ENCODE data around the gene NUDT9.
"Not testable (repeated sequence)": the region's sequence is repeated elsewhere in the genome, so short reads cannot be mapped to it uniquely, and the experiment has no call there.

The NUDT9 gene

GRCh38 chr4:87409420-87409939 is 12.9 kb upstream of the NUDT9 start:
- DNase-seq (ENCODE audit: low read depth), result no peak

- no peak for DNase-seq (ENCODE audit: low read depth)
These were observed 12.2 kb upstream of the NUDT9 start for GRCh38 chr4:87410157-87410556.

- no peak for DNase-seq (ENCODE audit: low read depth)
These were observed 11.7 kb upstream of the NUDT9 start for GRCh38 chr4:87410679-87411078.

- DNase-seq (ENCODE audit: low read depth), result no peak
These were observed 7.6 kb upstream of the NUDT9 start for GRCh38 chr4:87414816-87415215.

- DNase-seq (ENCODE audit: low read depth), result no peak
These were observed 5.4 kb upstream of the NUDT9 start for GRCh38 chr4:87416965-87417364.

GRCh38 chr4:87418410-87418809 is 4.0 kb upstream of the NUDT9 start:
- not testable (repeated sequence) for DNase-seq (ENCODE audit: low read depth)

- DNase-seq (ENCODE audit: low read depth), result no peak
These were observed 2.7 kb upstream of the NUDT9 start for GRCh38 chr4:87419578-87420249.

- DNase-seq (ENCODE audit: low read depth), result no peak
These were observed 2.0 kb upstream of the NUDT9 start for GRCh38 chr4:87420276-87420830.

- no peak for DNase-seq (ENCODE audit: low read depth)
These were observed 1.1 kb downstream of the NUDT9 start for GRCh38 chr4:87423317-87424098.

- not testable (repeated sequence) for DNase-seq (ENCODE audit: low read depth)
These were observed 1.7 kb downstream of the NUDT9 start for GRCh38 chr4:87424099-87424543.

- no peak for DNase-seq (ENCODE audit: low read depth)
These were observed 3.3 kb downstream of the NUDT9 start for GRCh38 chr4:87425711-87426110.

- DNase-seq (ENCODE audit: low read depth), result no peak
These were observed 4.6 kb downstream of the NUDT9 start for GRCh38 chr4:87426865-87427517.

GRCh38 chr4:87427518-87427868 is 5.1 kb downstream of the NUDT9 start:
- no peak for DNase-seq (ENCODE audit: low read depth)

- no peak for DNase-seq (ENCODE audit: low read depth)
These were observed 6.6 kb downstream of the NUDT9 start for GRCh38 chr4:87428979-87429378.

GRCh38 chr4:87430038-87430437 is 7.7 kb downstream of the NUDT9 start:
- DNase-seq (ENCODE audit: low read depth), result no peak

GRCh38 chr4:87433342-87433741 is 11.0 kb downstream of the NUDT9 start:
- no peak for DNase-seq (ENCODE audit: low read depth)

GRCh38 chr4:87442889-87443288 is 20.5 kb downstream of the NUDT9 start:
- DNase-seq (ENCODE audit: low read depth), result no peak

- DNase-seq (ENCODE audit: low read depth), result no peak
These were observed 22.4 kb downstream of the NUDT9 start for GRCh38 chr4:87444741-87445140.

- no peak for DNase-seq (ENCODE audit: low read depth)
These were observed 23.6 kb downstream of the NUDT9 start for GRCh38 chr4:87445964-87446363.

- DNase-seq (ENCODE audit: low read depth), result not testable (repeated sequence)
These were observed 24.0 kb downstream of the NUDT9 start for GRCh38 chr4:87446375-87446774.

GRCh38 chr4:87451537-87451936 is 29.2 kb downstream of the NUDT9 start:
- DNase-seq (ENCODE audit: low read depth), result no peak

- DNase-seq (ENCODE audit: low read depth), result no peak
These were observed 36.5 kb downstream of the NUDT9 start for GRCh38 chr4:87458913-87459312.

GRCh38 chr4:87461281-87461700 is 38.9 kb downstream of the NUDT9 start:
- DNase-seq (ENCODE audit: low read depth), result no peak

Measured in stimulated activated CD8-positive, alpha-beta memory T cell treated with anti-CD3 and anti-CD28 coated beads, Interleukin-4, amount 100 ng/mL, for 24 hours (primary cell).